H54 (cell line): ENCODE measurements around the gene CCL16.

ENCODE experiments used
- DNase-seq: peaks from one replicate; pipeline ENCODE4 v3.0.0; 2011; ENCODE audit warnings: low spot score, mixed read lengths; ENCODE audit not compliant: insufficient read length
- FAIRE-seq: peaks from 3 replicates; lab custom pipeline; 2011; peaks lifted over from hg19 to GRCh38; lab: Jason Lieb, UNC
- POLR2A ChIP-seq: IDR thresholded peaks from 2 replicates; pipeline ENCODE4 v1.6.1; 2011; ENCODE audit warnings: low read depth, mild to moderate bottlenecking, low read length

Gene CCL16

DNA sequence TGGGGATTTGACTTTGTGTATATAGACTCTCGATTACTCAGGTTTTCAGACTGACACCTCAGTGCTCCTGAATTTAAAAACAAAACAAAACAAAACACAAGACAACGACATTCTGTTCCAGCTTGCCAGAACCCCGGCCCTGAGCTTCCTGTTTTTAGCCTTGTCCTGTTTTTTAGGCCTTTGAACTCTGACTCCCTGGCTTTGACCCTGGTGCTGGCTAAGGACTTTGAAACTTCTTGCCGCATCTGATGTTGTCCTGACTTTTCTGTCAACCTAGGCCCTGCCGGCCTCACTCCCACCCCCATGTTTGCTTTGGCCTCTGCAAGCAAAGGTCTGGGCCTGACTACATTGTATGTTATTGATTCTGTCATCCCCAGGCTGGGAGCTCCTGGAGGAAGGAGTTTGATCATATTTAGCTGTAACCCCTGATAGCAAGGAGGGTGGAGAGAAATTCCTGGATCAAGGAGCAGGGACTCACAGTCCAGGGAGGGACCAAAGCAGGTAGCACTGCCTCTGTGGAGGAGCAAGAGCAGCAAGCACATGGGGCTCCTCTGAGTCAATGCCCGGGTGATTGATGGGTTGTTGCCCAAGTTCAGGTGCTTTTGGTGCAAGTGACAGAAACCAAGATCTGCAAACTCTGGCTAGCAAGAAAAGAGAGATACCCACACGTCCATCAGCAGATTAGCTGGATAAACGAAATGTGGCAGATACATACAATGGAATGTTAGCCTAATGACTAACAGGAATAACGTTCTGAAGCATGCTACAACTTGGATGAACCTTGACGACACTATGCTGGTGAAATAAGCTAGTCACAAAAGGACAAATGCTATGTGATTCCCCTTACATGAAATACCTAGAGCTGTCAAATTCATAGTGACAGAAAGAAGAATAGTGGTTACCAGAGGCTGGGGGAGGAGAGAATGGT lies 7.7 kb downstream of the CCL16 start:
- no peak for TF ChIP-seq POLR2A
- FAIRE-seq (no peak), DNase-seq (no peak)

GRCh38 chr17:35972945-35973332 lies 8.4 kb downstream of the CCL16 start:
- FAIRE-seq: no peak
- TF ChIP-seq POLR2A: no peak
- no peak for DNase-seq

DNA sequence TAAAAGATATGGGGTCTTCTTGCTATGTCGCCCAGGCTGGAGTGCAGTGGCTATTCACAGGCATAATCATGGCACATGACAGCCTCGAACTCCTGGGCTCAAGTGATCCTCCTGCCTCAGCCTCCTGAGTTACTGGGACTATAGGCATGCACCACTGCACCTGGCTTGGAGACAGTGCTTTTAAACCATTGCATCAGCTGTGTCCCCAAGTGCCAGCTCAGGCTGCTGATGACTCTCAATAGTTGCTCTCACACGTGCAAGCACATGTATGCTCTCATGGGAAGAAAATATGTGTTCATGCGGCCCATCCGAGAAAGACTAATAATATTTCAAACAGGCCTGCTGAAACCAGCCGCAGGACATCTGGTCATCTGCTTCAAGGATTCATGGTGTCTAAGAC lies 8.8 kb downstream of the CCL16 start:
- no peak for FAIRE-seq

DNA sequence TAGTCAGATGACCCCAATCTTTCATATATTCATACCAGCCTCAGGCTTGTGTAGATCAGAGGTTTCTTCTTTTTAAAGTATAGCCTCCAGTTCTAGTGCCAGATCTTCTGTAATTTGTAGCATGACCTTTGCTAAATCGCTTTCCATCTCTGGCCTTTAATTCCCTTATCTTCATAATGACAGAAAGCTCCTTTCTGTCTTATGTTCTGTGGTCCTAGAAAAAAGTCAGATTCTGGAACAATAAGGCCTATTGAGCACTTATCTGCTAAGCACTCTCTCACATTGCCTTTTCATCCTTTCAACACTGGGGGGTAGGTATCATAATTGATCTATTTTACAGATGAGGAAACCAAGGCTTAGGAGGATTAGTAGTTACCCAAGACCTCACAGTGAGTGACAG lies 9.2 kb downstream of the CCL16 start:
- DNase-seq (no peak), FAIRE-seq (no peak)
- no peak for TF ChIP-seq POLR2A

More for the DNA sequence above, 8.8 kb downstream of the CCL16 start:
- no peak for DNase-seq
- no peak for TF ChIP-seq POLR2A

GRCh38 chr17:35969558-35970380 lies 11.5 kb downstream of the CCL16 start:
- FAIRE-seq: no peak
- DNase-seq: peak; percentile 46

GRCh38 chr17:35968520-35969054 lies 12.7 kb downstream of the CCL16 start:
- TF ChIP-seq POLR2A: no peak
- FAIRE-seq (no peak), DNase-seq (no peak)

More at GRCh38 chr17:35969558-35970380, 11.5 kb downstream of the CCL16 start:
- TF ChIP-seq POLR2A: no peak

- FAIRE-seq (no peak), DNase-seq (no peak)
- no peak for TF ChIP-seq POLR2A
Observed at GRCh38 chr17:35965272-35965671, 16.0 kb downstream of the CCL16 start.

DNA sequence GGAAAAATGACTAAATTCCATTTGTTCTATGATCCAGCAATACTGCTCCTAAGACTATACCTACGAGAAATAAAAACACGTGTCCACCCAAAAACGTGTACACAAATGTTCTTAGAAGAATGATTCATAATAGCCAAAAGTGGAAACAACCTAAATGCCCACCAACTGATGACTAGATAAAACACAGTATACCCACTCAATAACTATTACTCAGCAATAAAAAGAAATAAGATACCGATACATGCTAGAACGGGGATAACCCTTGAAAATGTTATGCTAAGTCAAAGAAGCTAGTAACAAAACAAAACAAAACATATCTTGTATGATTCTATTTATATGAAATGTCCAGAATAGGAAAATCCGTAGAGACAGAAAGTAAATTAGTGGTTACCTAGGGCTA lies 17.6 kb downstream of the CCL16 start:
- FAIRE-seq: no peak
- TF ChIP-seq POLR2A: no peak
- no peak for DNase-seq

DNA sequence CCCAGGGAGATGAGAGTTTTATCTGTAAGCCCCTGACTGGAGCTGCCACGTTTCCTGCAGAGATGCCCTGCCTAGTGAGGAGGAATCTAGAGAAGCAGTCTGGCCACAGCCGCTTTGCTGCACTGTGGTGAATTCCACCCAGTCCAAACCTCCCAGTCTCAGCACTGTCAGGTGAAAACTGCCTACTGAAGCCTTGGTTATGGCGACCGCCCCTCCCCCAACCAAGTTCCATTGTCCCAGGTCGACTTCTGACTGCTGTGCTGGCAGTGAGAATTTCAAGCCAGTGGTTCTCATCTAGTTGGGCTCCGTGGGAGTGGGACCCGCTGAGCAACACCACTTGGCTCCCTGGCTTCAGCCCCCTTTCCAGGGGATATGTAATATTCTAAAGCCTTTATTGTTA lies 27.6 kb downstream of the CCL16 start:
- no peak for FAIRE-seq
- no peak for DNase-seq
- no peak for TF ChIP-seq POLR2A

DNA sequence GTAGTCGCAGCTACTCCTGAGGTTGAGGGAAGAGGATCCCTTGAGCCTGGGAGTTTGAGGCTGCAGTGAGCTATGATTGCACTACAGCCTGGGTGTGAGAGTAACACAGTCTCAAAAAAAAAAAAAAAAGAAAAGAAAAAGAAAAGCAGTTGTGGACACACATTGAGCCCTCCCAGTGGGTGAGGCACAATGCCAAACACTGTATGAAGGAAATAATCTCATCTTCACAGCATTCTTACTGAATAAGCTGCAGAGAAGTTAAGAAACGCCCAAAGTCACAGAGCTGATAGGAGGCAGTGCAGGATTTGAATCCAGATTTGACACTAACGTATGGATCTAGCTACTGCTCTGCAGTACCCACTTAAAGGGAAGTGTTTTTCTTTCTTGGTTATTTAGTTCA lies 31.9 kb downstream of the CCL16 start:
- FAIRE-seq (no peak), DNase-seq (no peak)
- no peak for TF ChIP-seq POLR2A

GRCh38 chr17:35948092-35948491 lies 33.2 kb downstream of the CCL16 start:
- no peak for TF ChIP-seq POLR2A
- FAIRE-seq (no peak), DNase-seq (no peak)

GRCh38 chr17:35947156-35947585 lies 34.1 kb downstream of the CCL16 start:
- peak; percentile 28 for DNase-seq
- FAIRE-seq: no peak
- no peak for TF ChIP-seq POLR2A

DNA sequence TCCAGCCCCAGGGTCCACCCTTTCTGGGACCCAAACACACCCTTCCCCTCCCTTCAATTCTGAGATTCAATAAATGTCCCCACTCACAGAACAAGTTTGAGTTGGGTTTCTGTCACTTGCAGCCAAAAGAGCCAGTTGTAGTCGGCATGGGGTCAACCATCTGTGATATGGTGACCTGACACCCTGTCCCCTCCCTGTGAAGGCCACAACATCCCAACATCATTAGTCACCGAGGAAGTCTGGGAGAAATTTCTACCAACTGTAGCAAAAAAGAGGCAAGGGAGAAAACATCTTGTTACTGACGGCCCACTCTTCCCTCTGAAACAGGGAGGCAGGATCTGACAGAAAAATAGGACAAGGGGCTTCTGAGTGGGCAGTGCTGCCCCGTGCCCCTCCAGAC lies 37.1 kb downstream of the CCL16 start:
- FAIRE-seq (no peak), DNase-seq (no peak)
- TF ChIP-seq POLR2A: no peak

DNA sequence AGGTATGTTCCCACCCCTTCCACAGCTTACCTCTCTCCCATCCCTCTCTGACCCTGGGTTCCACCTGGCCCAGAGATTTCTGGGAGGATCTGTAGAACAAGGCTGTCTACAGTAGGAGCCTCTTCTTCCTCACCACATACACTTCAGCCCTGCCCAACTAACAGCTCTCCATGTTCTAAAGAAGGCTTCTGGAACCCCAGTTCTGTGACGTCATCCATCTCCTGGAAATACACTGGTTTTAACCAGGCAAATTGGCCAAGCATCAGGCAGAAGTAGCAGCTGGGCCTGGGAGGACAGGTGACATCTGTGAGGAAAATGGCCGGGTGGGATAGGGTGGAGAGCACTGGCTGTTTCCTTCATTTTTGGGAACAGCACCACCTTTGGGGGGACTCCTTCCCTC lies 37.8 kb downstream of the CCL16 start, which contains the start of gene LYZL6:
TSS of gene LYZL6 (minus strand) at position 177 of the 400 bp plus-strand sequence. CDS start 4,357 bp downstream, outside the sequence.
- no peak for TF ChIP-seq POLR2A
- DNase-seq (no peak), FAIRE-seq (no peak)
